Ammon's horn (tissue), 1 donor: Measurements from ENCODE around the gene ZNF660.
"Not testable (repeated sequence)": the region's sequence is repeated elsewhere in the genome, so short reads cannot be mapped to it uniquely, and the experiment has no call there.

ENCODE experiments used
- DNase-seq: peaks from one replicate; pipeline ENCODE4 v3.0.0-alpha.2; 2016; ENCODE audit warnings: low spot score

ZNF660 gene

GRCh38 chr3:44584646-44585501, at the start of gene ZNF660:
Gene ZNF660 (plus strand): TSS chr3:44584964. CDS start chr3:44594194, 9,230 bp downstream.
- DNase-seq: peak; percentile 85

- no peak for DNase-seq
These were observed 49.4 kb upstream of the ZNF660 start for GRCh38 chr3:44535364-44535763.

GRCh38 chr3:44544811-44545210, 40.0 kb upstream of the ZNF660 start:
- DNase-seq: not testable (repeated sequence)

GRCh38 chr3:44554626-44555592, 29.9 kb upstream of the ZNF660 start, which contains the start of gene ZKSCAN7:
Gene ZKSCAN7 (plus strand): TSS chr3:44555193. CDS start chr3:44557048, 1,855 bp downstream.
- peak; percentile 55 for DNase-seq

GRCh38 chr3:44555723-44556122, 29.0 kb upstream of the ZNF660 start:
- DNase-seq: no peak

- DNase-seq: no peak
These were observed 27.7 kb upstream of the ZNF660 start for GRCh38 chr3:44557074-44557473.

- no peak for DNase-seq
These were observed 23.7 kb upstream of the ZNF660 start for GRCh38 chr3:44561076-44561475.

- DNase-seq: no peak
These were observed 22.6 kb upstream of the ZNF660 start for GRCh38 chr3:44562147-44562546.

GRCh38 chr3:44568561-44568960, 16.2 kb upstream of the ZNF660 start:
- DNase-seq: no peak

- DNase-seq: no peak
These were observed 13.7 kb upstream of the ZNF660 start for GRCh38 chr3:44571024-44571423.

GRCh38 chr3:44576613-44577012, 8.2 kb upstream of the ZNF660 start:
- DNase-seq: no peak

GRCh38 chr3:44577354-44577952, 7.3 kb upstream of the ZNF660 start:
- DNase-seq: not testable (repeated sequence)

- not testable (repeated sequence) for DNase-seq
These were observed 6.4 kb upstream of the ZNF660 start for GRCh38 chr3:44578316-44578715.

- DNase-seq: not testable (repeated sequence)
These were observed 5.7 kb upstream of the ZNF660 start for GRCh38 chr3:44578924-44579515.

GRCh38 chr3:44579749-44580148, 5.0 kb upstream of the ZNF660 start:
- not testable (repeated sequence) for DNase-seq

- not testable (repeated sequence) for DNase-seq
These were observed 3.8 kb upstream of the ZNF660 start for GRCh38 chr3:44580971-44581370.

GRCh38 chr3:44596621-44597020, 11.9 kb downstream of the ZNF660 start:
- no peak for DNase-seq

- DNase-seq: no peak
These were observed 17.0 kb downstream of the ZNF660 start for GRCh38 chr3:44601749-44602148.

- DNase-seq: no peak
These were observed 27.9 kb downstream of the ZNF660 start for GRCh38 chr3:44612678-44613077.

GRCh38 chr3:44624749-44625480, 40.2 kb downstream of the ZNF660 start, which contains the start of gene ZNF197:
Gene ZNF197 (plus strand): TSS chr3:44625036. CDS start chr3:44629155, 4,119 bp downstream.
- peak; percentile 94 for DNase-seq

GRCh38 chr3:44628716-44629115, 44.0 kb downstream of the ZNF660 start:
- DNase-seq: no peak
